Measurements from ENCODE around the gene DACH1.

- TF ChIP-seq, protein P1, sequence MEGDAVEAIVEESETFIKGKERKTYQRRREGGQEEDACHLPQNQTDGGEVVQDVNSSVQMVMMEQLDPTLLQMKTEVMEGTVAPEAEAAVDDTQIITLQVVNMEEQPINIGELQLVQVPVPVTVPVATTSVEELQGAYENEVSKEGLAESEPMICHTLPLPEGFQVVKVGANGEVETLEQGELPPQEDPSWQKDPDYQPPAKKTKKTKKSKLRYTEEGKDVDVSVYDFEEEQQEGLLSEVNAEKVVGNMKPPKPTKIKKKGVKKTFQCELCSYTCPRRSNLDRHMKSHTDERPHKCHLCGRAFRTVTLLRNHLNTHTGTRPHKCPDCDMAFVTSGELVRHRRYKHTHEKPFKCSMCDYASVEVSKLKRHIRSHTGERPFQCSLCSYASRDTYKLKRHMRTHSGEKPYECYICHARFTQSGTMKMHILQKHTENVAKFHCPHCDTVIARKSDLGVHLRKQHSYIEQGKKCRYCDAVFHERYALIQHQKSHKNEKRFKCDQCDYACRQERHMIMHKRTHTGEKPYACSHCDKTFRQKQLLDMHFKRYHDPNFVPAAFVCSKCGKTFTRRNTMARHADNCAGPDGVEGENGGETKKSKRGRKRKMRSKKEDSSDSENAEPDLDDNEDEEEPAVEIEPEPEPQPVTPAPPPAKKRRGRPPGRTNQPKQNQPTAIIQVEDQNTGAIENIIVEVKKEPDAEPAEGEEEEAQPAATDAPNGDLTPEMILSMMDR (conservative IDR thresholded peaks at IDR 0.05 in 1 of 2, IDR thresholded peaks at IDR 0.05 in 1 of 2; ENCODE audit: low read depth in 1 of 2, low read length in 2 of 2): no peak
- TF ChIP-seq EZH2 (IDR thresholded peaks at IDR 0.05; ENCODE audit: low read length, missing control alignments): no peak
Measured at GRCh38 chr13:71828117-71828516, 38.9 kb downstream of the DACH1 start.

All from fibroblast of lung (primary cell).